Stimulated activated effector memory CD8-positive, alpha-beta T cell treated with anti-CD3 and anti-CD28 coated beads, Interleukin-12 subunit alpha, Interleukin-12 subunit beta, amount 100 ng/mL, for 72 hours (primary cell): Measurements from ENCODE around the gene EXOC3L1.

ENCODE experiments used
- ATAC-seq: fragments of 150-1000 bp; cut with Tn5 transposase; 2 replicates; pipeline ENCODE4 v1.10.0; 2021
- DNase-seq, 2 donors: peaks; one replicate each; pipeline ENCODE4 v3.0.0; 2021 to 2022; ENCODE audit warnings: low spot score in 2 of 2
- H3K27ac Mint-ChIP-seq: one replicate; pipeline ENCODE4 v1.8.0; 2022; ENCODE audit warnings: mild to moderate bottlenecking, mixed read lengths
- H3K36me3 Mint-ChIP-seq: one replicate; pipeline ENCODE4 v1.8.0; 2022; ENCODE audit warnings: mild to moderate bottlenecking, mixed read lengths
- H3K4me1 Mint-ChIP-seq: one replicate; pipeline ENCODE4 v1.8.0; 2022; ENCODE audit warnings: mixed read lengths
- H3K4me3 Mint-ChIP-seq: one replicate; pipeline ENCODE4 v1.8.0; 2022; ENCODE audit warnings: mild to moderate bottlenecking, mixed read lengths
- H3K9me3 Mint-ChIP-seq: one replicate; pipeline ENCODE4 v1.8.0; 2022; ENCODE audit warnings: mixed read lengths

EXOC3L1 gene

DNA sequence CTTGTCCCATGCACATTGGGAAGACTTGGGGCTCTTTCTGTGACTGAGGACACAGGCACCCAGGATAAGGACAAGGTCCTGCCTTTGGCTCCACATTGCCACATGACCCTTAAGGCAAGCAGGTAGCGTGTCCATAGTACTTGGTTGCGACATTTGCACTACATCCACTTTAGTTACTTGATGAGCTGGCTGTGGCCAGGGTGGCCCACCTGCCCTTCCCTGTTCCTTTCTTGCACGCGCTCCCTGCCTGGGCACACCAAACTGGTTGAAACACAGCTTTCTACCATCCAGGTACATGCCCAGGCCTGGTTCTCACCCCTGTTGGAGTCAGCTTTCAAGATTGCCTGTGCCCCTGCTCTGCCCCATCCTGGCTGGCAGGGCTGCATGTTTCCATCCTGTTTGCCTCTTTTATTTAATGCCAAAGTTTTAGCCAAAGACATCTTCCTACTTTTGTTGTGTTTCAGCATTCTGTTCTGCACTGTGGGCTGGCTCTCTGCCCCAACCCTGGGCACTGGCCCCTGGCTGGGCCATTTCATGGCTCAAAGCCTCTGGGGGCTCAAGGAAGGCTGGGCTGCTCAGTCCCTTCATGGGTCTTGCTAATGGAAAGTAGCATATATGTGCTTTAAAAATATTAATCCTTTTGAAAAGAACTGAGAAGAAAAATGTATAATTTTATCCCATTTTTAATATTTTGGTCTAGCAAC is 42.3 kb downstream of the EXOC3L1 start:
- H3K4me1 Mint-ChIP-seq = peaks cover 24% of the 10 kb centered on the region
- no peak overlapping the region for H3K4me3 Mint-ChIP-seq
- ATAC-seq (no peak), DNase-seq (no peak)
- H3K9me3 Mint-ChIP-seq = no peaks in the 10 kb centered on the region
- H3K36me3 Mint-ChIP-seq = peaks cover 73% of the 10 kb centered on the region
- no peak overlapping the region for H3K27ac Mint-ChIP-seq

DNA sequence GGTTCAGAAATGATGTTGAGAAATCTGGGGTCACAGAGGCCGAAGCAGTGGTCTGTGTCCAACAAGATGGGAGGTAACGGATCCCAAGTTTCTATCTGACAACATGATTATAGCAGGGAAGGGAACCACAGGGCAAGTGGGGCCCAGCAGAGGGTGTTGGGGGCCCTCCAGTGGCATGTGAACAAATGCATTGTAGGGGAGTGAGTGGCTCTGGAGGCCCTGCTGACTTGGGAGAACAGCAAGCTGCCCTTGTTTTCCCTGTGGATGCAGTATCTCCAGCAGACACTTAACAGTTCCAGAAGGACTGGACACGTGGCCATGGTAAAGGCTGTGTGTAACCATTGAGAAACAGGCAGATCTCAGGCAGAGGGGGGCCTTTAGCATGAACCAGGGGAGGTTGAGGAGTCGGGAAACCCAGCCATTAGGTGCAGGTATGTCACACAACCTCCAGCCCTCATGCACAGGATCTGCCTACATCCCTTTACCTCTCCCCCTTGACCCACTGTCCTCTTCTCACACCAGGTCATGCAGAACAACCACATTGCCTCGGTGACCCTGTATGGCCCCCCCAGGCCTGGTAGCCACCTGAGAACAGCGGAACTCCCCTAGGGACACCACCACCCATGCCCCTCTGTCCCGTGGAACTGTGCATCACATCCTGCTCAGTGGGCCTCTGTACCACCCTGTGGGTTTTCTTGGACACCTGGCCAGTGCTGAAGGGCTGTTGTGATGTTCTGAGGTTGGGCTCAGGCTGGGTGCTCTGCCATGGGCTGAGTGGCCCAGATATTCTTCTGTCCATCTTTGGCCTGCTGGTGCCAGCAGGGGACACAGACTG is 43.2 kb downstream of the EXOC3L1 start:
- Mint-ChIP-seq H3K27ac (peak overlapping the region; percentile 26), H3K36me3 (peaks cover 69% of the 10 kb centered on the region), H3K4me3 (no peak overlapping the region), H3K9me3 (no peaks in the 10 kb centered on the region), H3K4me1 (peaks cover 22% of the 10 kb centered on the region)
- ATAC-seq (no peak), DNase-seq (no peak)

GRCh38 chr16:67145746-67146145 is 44.2 kb downstream of the EXOC3L1 start:
- Mint-ChIP-seq H3K4me1 (peaks cover 12% of the 10 kb centered on the region), H3K27ac (peak overlapping the region; percentile 26), H3K9me3 (no peaks in the 10 kb centered on the region), H3K36me3 (peaks cover 69% of the 10 kb centered on the region), H3K4me3 (no peak overlapping the region)
- DNase-seq (no peak), ATAC-seq (no peak)

- Mint-ChIP-seq H3K4me1 (peaks cover 12% of the 10 kb centered on the region), H3K4me3 (no peak overlapping the region), H3K9me3 (no peaks in the 10 kb centered on the region), H3K36me3 (peaks cover 77% of the 10 kb centered on the region), H3K27ac (peak overlapping the region; percentile 65)
- DNase-seq (no peak), ATAC-seq (no peak)
Measured at GRCh38 chr16:67144943-67145342, 45.0 kb downstream of the EXOC3L1 start.

GRCh38 chr16:67142342-67142741 is 47.6 kb downstream of the EXOC3L1 start:
- ATAC-seq = no peak
- DNase-seq = no peak
- Mint-ChIP-seq H3K36me3 (peaks cover 77% of the 10 kb centered on the region), H3K4me3 (no peak overlapping the region), H3K27ac (peak overlapping the region; percentile 56), H3K4me1 (no peaks in the 10 kb centered on the region), H3K9me3 (no peaks in the 10 kb centered on the region)

GRCh38 chr16:67141391-67141790 is 48.5 kb downstream of the EXOC3L1 start:
- no peak for DNase-seq
- peak overlapping the region; percentile 26 for H3K27ac Mint-ChIP-seq
- no peak overlapping the region for H3K4me3 Mint-ChIP-seq
- no peaks in the 10 kb centered on the region for H3K9me3 Mint-ChIP-seq
- H3K4me1 Mint-ChIP-seq = no peaks in the 10 kb centered on the region
- ATAC-seq = no peak
- peaks cover 79% of the 10 kb centered on the region for H3K36me3 Mint-ChIP-seq

GRCh38 chr16:67137605-67138004 is 52.3 kb downstream of the EXOC3L1 start:
- H3K36me3 Mint-ChIP-seq = peaks cover 87% of the 10 kb centered on the region
- DNase-seq = no peak
- ATAC-seq = no peak
- H3K27ac Mint-ChIP-seq = no peak overlapping the region
- H3K4me3 Mint-ChIP-seq = no peak overlapping the region
- no peaks in the 10 kb centered on the region for H3K9me3 Mint-ChIP-seq
- H3K4me1 Mint-ChIP-seq = no peaks in the 10 kb centered on the region
